GM12878 (cell line): ENCODE results near the gene TBC1D1. TPM values are rescaled to one million over a fixed set of nuclear protein-coding genes. Genes with fewer than 3 reads are reported as not detected.
A peak's percentile ranks its signal among the peaks of the same experiment; 100 is the strongest.

Source experiments
- CHD4 ChIP-seq: fragments of 200-600 bp; sonication (generic); IDR thresholded peaks from 2 replicates; pipeline ENCODE4 v1.6.1; 2016; ENCODE audit warnings: mild to moderate bottlenecking
- EGR1 ChIP-seq, 2 experiments: IDR thresholded peaks; 1 replicate in 1 of 2; 2 replicates in 1 of 2; pipeline ENCODE4 v1.6.1; 2011 to 2012; ENCODE audit warnings: low read depth in 2 of 2, low read length in 2 of 2, borderline replicate concordance in 1 of 2, mild to moderate bottlenecking in 1 of 2, moderate library complexity in 1 of 2
- EZH2 ChIP-seq: IDR thresholded peaks from 2 replicates; pipeline ENCODE4 v1.6.1; 2012; ENCODE audit warnings: low read depth, mild to moderate bottlenecking, control low read depth, inconsistent platforms, low read length, borderline replicate concordance; ENCODE audit not compliant: control insufficient read depth
- HDAC2 ChIP-seq: fragments of 200-600 bp; sonication (generic); IDR thresholded peaks from 2 replicates; pipeline ENCODE4 v1.6.1; 2017
- IRF4 ChIP-seq: IDR thresholded peaks from 2 replicates; pipeline ENCODE4 v1.6.1; 2011; ENCODE audit warnings: low read depth, low read length
- NFIC ChIP-seq: IDR thresholded peaks from 2 replicates; pipeline ENCODE4 v1.6.1; 2012; ENCODE audit warnings: low read depth, mild to moderate bottlenecking, inconsistent platforms, low read length, moderate library complexity
- PRDM15 ChIP-seq: fragments of 450-650 bp; formaldehyde crosslinking; IDR thresholded peaks from 2 replicates; pipeline ENCODE4 v1.4.0; 2020; ENCODE audit warnings: mild to moderate bottlenecking, moderate library complexity
- RCOR1 ChIP-seq: conservative IDR thresholded peaks from 2 replicates; pipeline ENCODE4 v1.6.1; 2012; ENCODE audit warnings: low read depth, low read length, improper control_type of control experiment
- SIN3A ChIP-seq: IDR thresholded peaks from 2 replicates; pipeline ENCODE4 v1.6.1; 2012; ENCODE audit warnings: low read depth, low read length, improper control_type of control experiment
- SMAD1 ChIP-seq: fragments of 450-650 bp; IDR thresholded peaks from 2 replicates; pipeline ENCODE4 v1.6.1; 2018; ENCODE audit warnings: mild to moderate bottlenecking, low read depth; ENCODE audit not compliant: partially characterized antibody
- ZNF687 ChIP-seq: fragments of 450-650 bp; IDR thresholded peaks from 2 replicates; pipeline ENCODE4 v1.6.1; 2017; ENCODE audit warnings: mild to moderate bottlenecking, moderate library complexity
- polyA plus RNA-seq, 11 experiments: library from polyadenylated mRNA; depleted of rRNA in 4 of 11; unstranded in 6 of 11; stranded (reverse) in 5 of 11; fragments of >200 nt; fragmentation: Nextera tagmentation in 4 of 11; fragmentation: Illumina TruSeq in 1 of 11; extraction: Ambion mirVana in 4 of 11; extraction: Trizol in 1 of 11; gene quantifications; 1 replicate in 1 of 11; 2 replicates in 10 of 11; pipeline versions ENCODE4 v1.2.1 to v1.2.3, GENCODE V29; 2011 to 2016; ENCODE audit warnings: inconsistent platforms in 2 of 11, missing spikeins in 2 of 11, low read depth in 1 of 11
- total RNA-seq, 4 experiments: library from RNA; depleted of rRNA in 3 of 4; stranded (reverse); fragments of >200 nt in 3 of 4; fragmentation: Illumina TruSeq in 1 of 4; extraction: Trizol in 1 of 4; gene quantifications; 2 replicates each; pipeline versions ENCODE4 v1.2.1 to v1.2.3, GENCODE V29; 2013 to 2021

TBC1D1 gene
- total and polyA plus RNA-seq, 10 of the 15 experiments (the other 5 are each of a cell fraction or from before 2014, with no cell fraction given), result 5.3 to 102 (median 57.8) TPM

- peak; percentile 86 for TF ChIP-seq ZNF687
- TF ChIP-seq NFIC, result 0 out of 2 replicates have a peak, but pooled peaks have one; percentile 30
- TF ChIP-seq IRF4, result no peak
- no peak for TF ChIP-seq EZH2
- no peak for TF ChIP-seq EGR1 (IDR thresholded peaks at IDR 0.05; ENCODE audit: borderline replicate concordance in 1 of 2, low read depth in 2 of 2, low read length in 2 of 2)
- TF ChIP-seq CHD4, result no peak
- TF ChIP-seq PRDM15 (CRISPR knock-in tag), result no peak
- no peak for TF ChIP-seq SMAD1
- no peak for TF ChIP-seq SIN3A
- no peak for TF ChIP-seq HDAC2
- TF ChIP-seq RCOR1, result no peak
Measured at GRCh38 chr4:38105475-38106220, 214.8 kb downstream of the TBC1D1 start (continued).
